Prostate gland (tissue), 2 donors: ENCODE data around the gene KCNH2. TPM values are rescaled to one million over a fixed set of nuclear protein-coding genes. Genes with fewer than 3 reads are reported as not detected.

Experiments
- DNase-seq: peaks from one replicate; pipeline ENCODE4 v3.0.0-alpha.2; 2019; ENCODE audit warnings: low spot score
- H3K27ac ChIP-seq, 2 donors: fragments of 200-600 bp; sonication (generic); 2 replicates each; pipeline ENCODE4 v1.5.1; 2017 to 2019
- H3K27me3 ChIP-seq: fragments of 200-600 bp; sonication (generic); replicated peaks from 2 replicates; pipeline ENCODE4 v1.5.1; 2019; ENCODE audit not compliant: insufficient read depth
- H3K36me3 ChIP-seq, 2 donors: fragments of 200-600 bp; sonication (generic); 1 replicate in 1 of 2; 2 replicates in 1 of 2; pipeline versions ENCODE4 v1.5.1 to v1.8.1; 2017 to 2019
- H3K4me1 ChIP-seq: fragments of 200-600 bp; sonication (generic); replicated peaks from 2 replicates; pipeline ENCODE4 v1.5.1; 2019
- H3K4me3 ChIP-seq, 2 donors: fragments of 200-600 bp; sonication (generic); 2 replicates each; pipeline ENCODE4 v1.5.1; 2017 to 2019
- H3K9me3 ChIP-seq: fragments of 200-600 bp; sonication (generic); 2 replicates; pipeline ENCODE4 v1.5.1; 2017
- CTCF ChIP-seq, 4 experiments: fragments of 200-600 bp in 2 of 4; fragments of 450-650 bp in 2 of 4; sonication (generic) in 2 of 4; IDR thresholded peaks; 1 replicate in 3 of 4; 2 replicates in 1 of 4; pipeline ENCODE4 v1.5.1; 2016 to 2019; ENCODE audit warnings: antibody characterized with exemption in 4 of 4, mild to moderate bottlenecking in 2 of 4, moderate library complexity in 2 of 4
- POLR2A ChIP-seq: fragments of 450-650 bp; IDR thresholded peaks from one replicate; pipeline ENCODE4 v1.6.1; 2016; ENCODE audit warnings: antibody characterized with exemption, mild to moderate bottlenecking
- POLR2AphosphoS5 ChIP-seq: sonication (generic); formaldehyde crosslinking; IDR thresholded peaks from one replicate; pipeline ENCODE4 v1.6.1; 2017; ENCODE audit warnings: antibody characterized with exemption
- WGBS: methylation state at CpG from one replicate; pipeline ENCODE4 v1.1.5; 2018; 5-methylcytosine and 5-hydroxymethylcytosine counted together
- intact Hi-C: fragments of 100-400 bp; cut with DNase I; formaldehyde crosslinking; loops from one replicate; pipeline ENCODE4 v1.14.2; 2022
- total RNA-seq, 2 donors: library from RNA; depleted of rRNA; stranded (reverse); fragments of >200 nt; gene quantifications; one replicate each; pipeline ENCODE4 v1.1.0, GENCODE V29; 2016

Gene KCNH2
- total RNA-seq, 2 donors from 2014 or later: 10.1 to 184 TPM

- TF ChIP-seq POLR2A (no peak), CTCF (IDR thresholded peaks at IDR 0.05) (no peak), POLR2AphosphoS5 (no peak)
- Histone ChIP-seq H3K27ac (no peak overlapping the region), H3K36me3 (no peaks in the 10 kb centered on the region), H3K4me3 (no peak overlapping the region), H3K27me3 (no peaks in the 10 kb centered on the region), H3K9me3 (no peaks in the 10 kb centered on the region), H3K4me1 (no peaks in the 10 kb centered on the region)
- 88% methylated on average over 2 of the region's 2 CpGs for WGBS
- no peak for DNase-seq
- intact Hi-C loops: no loop called here
These were observed 39.1 kb downstream of the KCNH2 start for GRCh38 chr7:150939052-150939451.

- H3K4me1 ChIP-seq: no peaks in the 10 kb centered on the region
- H3K27me3 ChIP-seq: no peaks in the 10 kb centered on the region
- no peaks in the 10 kb centered on the region for H3K36me3 ChIP-seq
- intact Hi-C loops: no loop called here
- H3K27ac ChIP-seq: no peak overlapping the region
- WGBS: 76% methylated on average over 4 of the region's 4 CpGs
- TF ChIP-seq CTCF (IDR thresholded peaks at IDR 0.05) (no peak), POLR2A (no peak), POLR2AphosphoS5 (no peak)
- no peak for DNase-seq
- no peak overlapping the region for H3K4me3 ChIP-seq
- no peaks in the 10 kb centered on the region for H3K9me3 ChIP-seq
These were observed 39.6 kb downstream of the KCNH2 start for GRCh38 chr7:150938566-150938965.

GRCh38 chr7:150937848-150938561 is 40.1 kb downstream of the KCNH2 start:
- H3K4me3 ChIP-seq: no peak overlapping the region
- no peaks in the 10 kb centered on the region for H3K9me3 ChIP-seq
- no peaks in the 10 kb centered on the region for H3K36me3 ChIP-seq
- H3K27ac ChIP-seq: no peak overlapping the region
- intact Hi-C loops: no loop called here
- no peak for DNase-seq
- H3K4me1 ChIP-seq: no peaks in the 10 kb centered on the region
- TF ChIP-seq CTCF (IDR thresholded peaks at IDR 0.05) (no peak), POLR2A (no peak)
- no peaks in the 10 kb centered on the region for H3K27me3 ChIP-seq
- 20% methylated on average over 15 of the region's 15 CpGs for WGBS

- H3K36me3 ChIP-seq: no peaks in the 10 kb centered on the region
- TF ChIP-seq POLR2A: no peak
- TF ChIP-seq CTCF (IDR thresholded peaks at IDR 0.05): no peak
- TF ChIP-seq POLR2AphosphoS5: no peak
- 97% methylated on average over 9 of the region's 9 CpGs for WGBS
- no peaks in the 10 kb centered on the region for H3K27me3 ChIP-seq
- H3K4me3 ChIP-seq: no peak overlapping the region
- DNase-seq: no peak
- no peaks in the 10 kb centered on the region for H3K9me3 ChIP-seq
- H3K4me1 ChIP-seq: no peaks in the 10 kb centered on the region
- H3K27ac ChIP-seq: no peak overlapping the region
- intact Hi-C loops: no loop called here
These were observed 42.1 kb downstream of the KCNH2 start for GRCh38 chr7:150936018-150936417.

- no peaks in the 10 kb centered on the region for H3K27me3 ChIP-seq
- no peak overlapping the region for H3K4me3 ChIP-seq
- DNase-seq: no peak
- TF ChIP-seq POLR2A (no peak), POLR2AphosphoS5 (no peak), CTCF (IDR thresholded peaks at IDR 0.05) (no peak)
- H3K4me1 ChIP-seq: no peaks in the 10 kb centered on the region
- no peaks in the 10 kb centered on the region for H3K9me3 ChIP-seq
- H3K27ac ChIP-seq: no peak overlapping the region
- WGBS: 83% methylated on average over 4 of the region's 4 CpGs
- intact Hi-C loops: no loop called here
- H3K36me3 ChIP-seq: no peaks in the 10 kb centered on the region
These were observed 43.0 kb downstream of the KCNH2 start for GRCh38 chr7:150935149-150935548.
